OCI-LY1 (cell line): ENCODE measurements around the gene SLIT3.

Source experiments
- H2AFZ ChIP-seq: fragments of 200-600 bp; sonication (generic), shearing (Covaris generic); 2 replicates; pipeline ENCODE4 v1.6.0; 2014; ENCODE audit warnings: antibody characterized with exemption, mild to moderate bottlenecking, low read length
- H3F3A ChIP-seq: fragments of 200-600 bp; sonication (generic), shearing (Covaris generic); 2 replicates; pipeline ENCODE4 v1.6.0; 2014; ENCODE audit warnings: mild to moderate bottlenecking, antibody characterized with exemption, low read length, moderate library complexity; ENCODE audit not compliant: insufficient read depth
- H3K27ac ChIP-seq: fragments of 200-600 bp; sonication (generic); 2 replicates; pipeline ENCODE4 v1.5.1; 2014; ENCODE audit warnings: low read length, mixed run types, mild to moderate bottlenecking, low read depth; ENCODE audit not compliant: poor library complexity, severe bottlenecking
- H3K27me3 ChIP-seq: fragments of 200-600 bp; sonication (generic); 2 replicates; pipeline ENCODE4 v1.6.0; 2014; ENCODE audit warnings: antibody characterized with exemption, mild to moderate bottlenecking, low read length, moderate library complexity; ENCODE audit not compliant: insufficient read depth
- H3K36me3 ChIP-seq: fragments of 200-600 bp; sonication (generic); 2 replicates; pipeline ENCODE4 v1.6.1; 2014; ENCODE audit warnings: mild to moderate bottlenecking, antibody characterized with exemption, low read length, moderate library complexity, mixed read lengths; ENCODE audit not compliant: insufficient read depth
- H3K4me1 ChIP-seq: fragments of 200-600 bp; sonication (generic); 2 replicates; pipeline ENCODE4 v1.5.1; 2014; ENCODE audit warnings: mild to moderate bottlenecking, low read length, moderate library complexity; ENCODE audit not compliant: insufficient read depth, severe bottlenecking
- H3K4me2 ChIP-seq: fragments of 200-600 bp; sonication (generic), shearing (Covaris generic); 2 replicates; pipeline ENCODE4 v1.6.1; 2014; ENCODE audit warnings: low read length
- H3K4me3 ChIP-seq: fragments of 200-600 bp; sonication (generic); 2 replicates; pipeline ENCODE4 v1.5.1; 2014; ENCODE audit warnings: low read length, low read depth, mild to moderate bottlenecking, mixed read lengths; ENCODE audit not compliant: poor library complexity, severe bottlenecking
- H3K79me2 ChIP-seq: fragments of 200-600 bp; shearing (Covaris generic); 2 replicates; pipeline ENCODE4 v1.6.1; 2016; ENCODE audit warnings: mixed run types, low read length, mixed read lengths; ENCODE audit not compliant: insufficient read depth
- H3K9ac ChIP-seq: fragments of 200-600 bp; sonication (generic), shearing (Covaris generic); 2 replicates; pipeline ENCODE4 v1.6.1; 2014; ENCODE audit warnings: mild to moderate bottlenecking, low read length, mixed read lengths
- H3K9me2 ChIP-seq: fragments of 200-600 bp; sonication (generic), shearing (Covaris generic); 2 replicates; pipeline ENCODE4 v1.6.1; 2014; ENCODE audit warnings: low read depth, mild to moderate bottlenecking, low read length, mixed read lengths
- H3K9me3 ChIP-seq: fragments of 200-600 bp; shearing (Covaris generic); 2 replicates; pipeline ENCODE4 v1.6.1; 2014; ENCODE audit warnings: low read length, mixed read lengths
- H4K20me1 ChIP-seq: fragments of 200-600 bp; sonication (generic), shearing (Covaris generic); 2 replicates; pipeline ENCODE4 v1.6.0; 2016; ENCODE audit warnings: mild to moderate bottlenecking, low read length; ENCODE audit not compliant: insufficient read depth
- EZH2 ChIP-seq: fragments of 200-600 bp; sonication (generic), shearing (Covaris generic); IDR thresholded peaks from 2 replicates; pipeline ENCODE4 v1.8.0; 2017; ENCODE audit warnings: borderline replicate concordance, mixed run types, mild to moderate bottlenecking, antibody characterized with exemption, low read length, moderate library complexity, mixed read lengths
- TF ChIP-seq, protein P1 (sequence below): fragments of 200-600 bp; sonication (generic), shearing (Covaris generic); IDR thresholded peaks from 2 replicates; pipeline ENCODE4 v1.5.1; 2017; ENCODE audit warnings: mild to moderate bottlenecking, antibody characterized with exemption, low read length, moderate library complexity, mixed read lengths

Gene SLIT3

DNA sequence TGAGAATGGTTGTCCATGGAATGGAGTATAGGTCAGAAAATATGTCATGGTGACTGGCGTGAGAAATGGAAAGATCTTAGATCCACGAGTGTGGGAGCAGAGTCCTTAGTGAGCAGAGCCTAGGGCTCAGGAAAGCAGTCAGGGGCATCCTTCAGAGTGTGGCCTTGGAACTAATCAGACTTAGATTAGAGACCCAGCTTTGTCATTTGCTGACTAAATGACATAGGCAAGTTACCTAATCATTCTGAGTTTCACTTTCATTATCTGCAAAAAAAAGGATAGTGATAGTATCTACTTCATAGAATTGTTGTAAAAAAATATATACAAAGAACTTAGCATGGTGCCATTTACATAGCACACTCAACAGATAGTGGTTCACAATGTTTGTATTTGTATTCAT is 24.3 kb upstream of the SLIT3 start:
- H3K4me3 ChIP-seq: no peak overlapping the region
- H3K9ac ChIP-seq: no peak overlapping the region
- no peaks in the 10 kb centered on the region for H3K9me2 ChIP-seq
- no peaks in the 10 kb centered on the region for H3K9me3 ChIP-seq
- no peaks in the 10 kb centered on the region for H3K36me3 ChIP-seq
- H3K27me3 ChIP-seq: no peaks in the 10 kb centered on the region
- no peak overlapping the region for H3K4me2 ChIP-seq
- no peaks in the 10 kb centered on the region for H3F3A ChIP-seq
- no peaks in the 10 kb centered on the region for H3K79me2 ChIP-seq
- H3K4me1 ChIP-seq: no peaks in the 10 kb centered on the region
- no peak overlapping the region for H3K27ac ChIP-seq
- TF ChIP-seq, protein P1, sequence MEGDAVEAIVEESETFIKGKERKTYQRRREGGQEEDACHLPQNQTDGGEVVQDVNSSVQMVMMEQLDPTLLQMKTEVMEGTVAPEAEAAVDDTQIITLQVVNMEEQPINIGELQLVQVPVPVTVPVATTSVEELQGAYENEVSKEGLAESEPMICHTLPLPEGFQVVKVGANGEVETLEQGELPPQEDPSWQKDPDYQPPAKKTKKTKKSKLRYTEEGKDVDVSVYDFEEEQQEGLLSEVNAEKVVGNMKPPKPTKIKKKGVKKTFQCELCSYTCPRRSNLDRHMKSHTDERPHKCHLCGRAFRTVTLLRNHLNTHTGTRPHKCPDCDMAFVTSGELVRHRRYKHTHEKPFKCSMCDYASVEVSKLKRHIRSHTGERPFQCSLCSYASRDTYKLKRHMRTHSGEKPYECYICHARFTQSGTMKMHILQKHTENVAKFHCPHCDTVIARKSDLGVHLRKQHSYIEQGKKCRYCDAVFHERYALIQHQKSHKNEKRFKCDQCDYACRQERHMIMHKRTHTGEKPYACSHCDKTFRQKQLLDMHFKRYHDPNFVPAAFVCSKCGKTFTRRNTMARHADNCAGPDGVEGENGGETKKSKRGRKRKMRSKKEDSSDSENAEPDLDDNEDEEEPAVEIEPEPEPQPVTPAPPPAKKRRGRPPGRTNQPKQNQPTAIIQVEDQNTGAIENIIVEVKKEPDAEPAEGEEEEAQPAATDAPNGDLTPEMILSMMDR: no peak
- no peak for TF ChIP-seq EZH2
- no peak overlapping the region for H2AFZ ChIP-seq
- no peaks in the 10 kb centered on the region for H4K20me1 ChIP-seq

DNA sequence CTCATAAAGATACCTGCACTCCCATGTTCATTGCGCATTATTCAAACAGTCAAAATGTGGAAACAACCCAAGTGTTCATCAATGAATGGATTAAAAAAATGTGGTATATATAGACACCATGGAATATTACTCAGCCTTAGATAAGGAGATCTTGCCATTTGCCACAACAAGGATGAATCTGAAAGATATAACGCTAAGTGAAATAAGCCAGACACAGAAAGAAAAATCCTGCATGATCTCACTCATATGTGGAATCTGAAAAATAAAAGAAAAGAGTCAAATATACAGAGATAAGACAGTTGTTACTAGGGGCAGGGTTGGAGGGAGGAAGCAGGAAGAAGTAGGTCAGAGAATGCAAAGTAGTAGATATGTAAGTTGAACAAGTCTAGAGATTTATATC is 17.6 kb upstream of the SLIT3 start:
- H3K27ac ChIP-seq: no peak overlapping the region
- H3K36me3 ChIP-seq: no peaks in the 10 kb centered on the region
- H3F3A ChIP-seq: no peaks in the 10 kb centered on the region
- H2AFZ ChIP-seq: no peak overlapping the region
- H3K9me3 ChIP-seq: no peaks in the 10 kb centered on the region
- no peaks in the 10 kb centered on the region for H3K27me3 ChIP-seq
- no peak for TF ChIP-seq EZH2
- TF ChIP-seq, protein P1: no peak
- H3K79me2 ChIP-seq: no peaks in the 10 kb centered on the region
- H3K4me3 ChIP-seq: no peak overlapping the region
- H3K9me2 ChIP-seq: no peaks in the 10 kb centered on the region
- H3K9ac ChIP-seq: no peak overlapping the region
- no peaks in the 10 kb centered on the region for H3K4me1 ChIP-seq
- H3K4me2 ChIP-seq: no peak overlapping the region
- no peaks in the 10 kb centered on the region for H4K20me1 ChIP-seq

DNA sequence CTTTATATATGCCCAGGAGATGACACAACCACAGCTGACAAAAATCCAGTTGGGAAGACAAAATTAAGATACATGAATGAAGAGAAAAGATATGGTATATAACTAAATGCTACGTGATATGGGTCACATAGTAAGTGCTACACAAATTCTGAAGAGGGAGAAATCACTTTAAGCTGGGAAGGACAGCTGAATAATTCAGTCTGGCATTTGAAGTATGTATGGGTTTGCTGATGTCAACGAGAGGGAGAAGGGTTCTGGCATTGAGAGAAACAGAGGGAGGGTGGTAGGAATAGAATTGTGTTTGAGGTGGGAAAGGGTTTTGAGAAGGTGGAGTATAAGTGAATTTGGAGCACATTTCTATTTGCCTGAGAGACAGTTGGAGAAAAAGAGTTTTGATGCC is 6.7 kb upstream of the SLIT3 start:
- Histone ChIP-seq H3K36me3 (no peaks in the 10 kb centered on the region), H3K4me3 (no peak overlapping the region), H4K20me1 (no peaks in the 10 kb centered on the region), H3K9ac (no peak overlapping the region), H3K27ac (no peak overlapping the region), H3K9me3 (no peaks in the 10 kb centered on the region), H2AFZ (no peak overlapping the region), H3K9me2 (no peaks in the 10 kb centered on the region), H3K4me2 (no peak overlapping the region), H3K27me3 (no peaks in the 10 kb centered on the region; the same call in 1 of the 2 replicates), H3F3A (no peaks in the 10 kb centered on the region), H3K79me2 (no peaks in the 10 kb centered on the region), H3K4me1 (no peaks in the 10 kb centered on the region)
- TF ChIP-seq EZH2: no peak
- TF ChIP-seq, protein P1: no peak
